Renal cortical epithelial cell (primary cell): ENCODE measurements around the gene DKK2. TPM values are rescaled to one million over a fixed set of nuclear protein-coding genes. Genes with fewer than 3 reads are reported as not detected.
"Not testable (repeated sequence)": the region's sequence is repeated elsewhere in the genome, so short reads cannot be mapped to it uniquely, and the experiment has no call there.

Source experiments
- DNase-seq: peaks from one replicate; pipeline ENCODE4 v3.0.0-alpha.2; 2011; ENCODE audit warnings: low read depth
- total RNA-seq: library from RNA; depleted of rRNA; stranded (reverse); fragments of >200 nt; gene quantifications from 2 replicates; pipeline ENCODE4 v1.2.3, GENCODE V29; 2014

Gene DKK2
- total RNA-seq, 1 donor from 2014 or later: 0.65 TPM

DNA sequence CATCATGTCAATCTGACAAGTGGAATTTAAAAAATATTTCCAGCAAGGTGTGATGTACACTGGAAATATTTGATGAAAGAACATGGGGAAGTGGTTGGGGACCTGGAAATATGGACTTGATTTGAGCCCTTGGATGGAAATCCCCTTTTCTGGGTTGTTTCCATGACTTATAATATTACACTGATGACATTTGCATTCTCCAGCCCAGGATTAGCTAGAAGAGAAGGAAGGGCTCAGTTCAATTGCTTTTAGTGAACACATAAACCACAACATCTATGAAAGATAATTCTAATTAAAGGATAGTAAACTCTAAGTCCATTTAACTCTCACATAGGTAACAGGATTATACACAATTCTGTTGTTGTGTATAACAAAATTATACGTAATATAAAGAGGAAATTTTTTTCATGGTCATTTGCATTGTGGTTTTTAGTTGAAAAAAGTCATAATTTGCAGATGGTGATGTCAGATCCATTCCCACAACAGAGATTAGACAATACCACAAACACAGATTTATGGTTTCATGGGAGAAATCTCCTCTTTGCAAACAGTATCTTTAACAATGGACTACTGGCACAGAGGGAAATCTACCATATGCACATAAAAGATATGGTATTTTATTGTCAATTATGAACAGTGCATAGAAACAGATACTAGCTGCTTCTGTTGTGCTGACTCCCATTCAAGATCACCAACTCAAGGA, 126.5 kb downstream of the DKK2 start:
- no peak for DNase-seq

DNA sequence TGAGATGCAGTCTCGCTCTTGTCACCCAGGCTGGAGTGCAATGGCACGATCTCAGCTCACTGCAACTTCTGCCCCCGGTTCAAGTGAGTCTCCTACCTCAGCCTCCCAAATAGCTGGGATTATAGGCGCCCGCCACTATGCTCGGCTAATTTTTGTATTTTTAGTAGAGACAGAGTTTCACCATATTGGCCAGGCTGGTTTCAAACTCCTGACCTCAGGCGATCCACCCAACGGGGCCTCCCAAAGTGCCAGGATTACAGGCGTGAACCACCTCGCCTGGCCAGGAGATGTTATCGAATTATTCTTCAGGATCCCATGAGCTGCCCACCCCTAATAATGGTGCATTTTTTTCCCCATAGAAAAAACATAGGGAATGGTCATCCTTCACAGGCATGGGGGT, 128.1 kb downstream of the DKK2 start:
- DNase-seq: not testable (repeated sequence)

- DNase-seq: no peak
These were observed 128.9 kb downstream of the DKK2 start for GRCh38 chr4:106907216-106907615.

DNA sequence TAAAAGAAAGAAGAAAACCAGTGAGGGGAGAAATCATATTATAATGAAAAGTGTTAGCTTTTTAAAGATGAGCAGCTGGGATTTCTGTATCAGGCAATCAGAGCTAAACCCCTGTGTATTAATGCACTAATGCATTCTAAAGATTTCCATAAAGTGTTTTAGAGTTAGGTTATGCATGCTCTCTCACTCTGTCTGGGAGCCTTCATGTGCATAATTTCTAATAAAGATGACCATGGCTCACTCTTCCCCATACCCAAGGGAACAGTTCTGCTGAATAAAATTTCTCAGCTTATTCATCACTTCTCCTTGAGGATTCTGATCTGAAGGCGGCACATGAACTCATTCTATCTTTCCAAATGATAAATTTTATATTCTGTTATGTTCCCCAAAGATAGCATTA, 129.4 kb downstream of the DKK2 start:
- DNase-seq: no peak

- peak; percentile 47 for DNase-seq
These were observed 137.4 kb downstream of the DKK2 start for GRCh38 chr4:106898621-106899230.

GRCh38 chr4:106893903-106894302, 142.2 kb downstream of the DKK2 start:
- no peak for DNase-seq

DNA sequence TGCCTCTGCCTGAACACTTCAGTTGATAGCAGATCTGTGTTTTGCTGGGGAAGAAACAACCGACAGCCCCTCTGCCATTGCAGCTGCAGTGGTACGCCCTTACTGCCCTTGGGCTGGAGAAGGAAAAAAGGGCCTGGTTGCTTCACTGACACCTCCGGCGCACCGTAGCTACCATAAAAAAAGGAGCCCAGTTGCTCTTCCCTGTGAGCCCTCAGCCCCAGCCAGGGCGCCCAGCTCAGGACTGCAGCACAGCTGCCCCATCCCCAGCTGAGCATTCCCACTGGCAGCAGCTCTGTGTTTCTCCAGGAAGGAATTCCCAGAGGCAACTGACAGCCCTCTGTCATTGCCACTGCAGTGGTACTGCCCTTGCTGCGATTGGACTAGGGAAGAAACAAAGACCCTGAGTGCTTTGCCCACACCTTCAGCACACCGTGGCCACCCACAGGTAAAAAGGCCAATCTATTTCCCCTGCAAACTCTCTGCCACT, 142.7 kb downstream of the DKK2 start:
- no peak for DNase-seq

DNA sequence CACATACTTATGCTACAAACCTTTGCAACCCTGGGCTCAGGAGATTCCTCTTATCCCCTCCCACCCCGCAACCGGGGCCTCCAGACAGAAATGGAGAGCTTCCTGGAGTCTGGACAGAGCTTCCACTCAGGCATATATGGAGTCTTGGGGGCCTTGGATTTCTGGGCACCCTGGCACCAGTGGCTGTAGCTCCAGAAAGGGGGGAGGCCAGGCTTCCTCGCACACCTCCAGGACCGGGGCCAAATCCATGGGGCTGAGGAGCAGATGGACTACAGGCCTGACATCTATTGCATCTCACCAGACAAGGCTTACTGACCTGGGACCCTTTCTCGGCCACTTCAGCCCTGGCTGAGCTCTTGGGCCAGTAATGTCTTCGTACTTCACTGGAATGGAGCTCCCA, 143.3 kb downstream of the DKK2 start:
- no peak for DNase-seq

DNA sequence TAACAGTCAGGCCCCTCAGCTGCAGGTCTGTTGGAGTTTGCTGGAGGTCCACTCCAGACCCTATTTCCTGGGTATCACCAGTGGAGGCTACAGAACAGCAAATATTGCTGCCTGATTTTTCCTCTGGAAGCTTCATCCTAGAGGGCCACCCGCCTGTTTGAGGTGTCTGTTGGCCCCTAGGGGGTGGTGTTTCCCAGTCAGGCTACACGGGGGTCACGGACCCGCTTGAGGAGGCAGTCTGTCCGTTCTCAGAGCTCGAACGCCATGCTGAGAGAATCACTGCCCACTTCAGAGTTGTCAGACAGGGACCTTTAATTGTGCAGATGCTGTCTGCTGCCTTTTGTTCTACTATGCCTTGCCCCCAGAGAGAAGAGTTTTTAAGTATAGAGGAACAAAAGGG, 160.8 kb downstream of the DKK2 start:
- DNase-seq: no peak
